ENCODE results near the gene FGF13. TPM values are rescaled to one million over a fixed set of nuclear protein-coding genes. Genes with fewer than 3 reads are reported as not detected.

The FGF13 gene
- total RNA-seq (0.20 and 0.23 TPM in 2 replicates), polyA plus RNA-seq (0.03 and 0.07 TPM in 2 replicates), polyA minus RNA-seq (0.19 TPM in 1 of 2 replicates, not detected in the other), Bru-seq, nascent RNA (percentile 16 among the genes with signal in this experiment), BruChase-seq, experiment 1, labeled RNA remaining after a 6-hour chase (percentile 17 among the genes with signal in this experiment), BruChase-seq, experiment 2, labeled RNA remaining after a 2-hour chase (percentile 27 among the genes with signal in this experiment)
- 0.11 and 0.19 TPM in 2 replicates for polyA plus RNA-seq (2011; cell fraction: cytosol; rRNA removed)
- 0.05 TPM in 1 of 2 replicates, not detected in the other for polyA plus RNA-seq (2011; cell fraction: nucleus; rRNA removed)
- polyA plus RNA-seq (2012) = not detected in 2 replicates
- 1.6 TPM for polyA minus RNA-seq (2011; cell fraction: cytosol; rRNA and poly(A)+ RNA removed)
- 0.05 TPM in 1 of 2 replicates, not detected in the other for polyA minus RNA-seq (2011; cell fraction: nucleus; rRNA and poly(A)+ RNA removed)
- long read RNA-seq = 0 reads

DNA sequence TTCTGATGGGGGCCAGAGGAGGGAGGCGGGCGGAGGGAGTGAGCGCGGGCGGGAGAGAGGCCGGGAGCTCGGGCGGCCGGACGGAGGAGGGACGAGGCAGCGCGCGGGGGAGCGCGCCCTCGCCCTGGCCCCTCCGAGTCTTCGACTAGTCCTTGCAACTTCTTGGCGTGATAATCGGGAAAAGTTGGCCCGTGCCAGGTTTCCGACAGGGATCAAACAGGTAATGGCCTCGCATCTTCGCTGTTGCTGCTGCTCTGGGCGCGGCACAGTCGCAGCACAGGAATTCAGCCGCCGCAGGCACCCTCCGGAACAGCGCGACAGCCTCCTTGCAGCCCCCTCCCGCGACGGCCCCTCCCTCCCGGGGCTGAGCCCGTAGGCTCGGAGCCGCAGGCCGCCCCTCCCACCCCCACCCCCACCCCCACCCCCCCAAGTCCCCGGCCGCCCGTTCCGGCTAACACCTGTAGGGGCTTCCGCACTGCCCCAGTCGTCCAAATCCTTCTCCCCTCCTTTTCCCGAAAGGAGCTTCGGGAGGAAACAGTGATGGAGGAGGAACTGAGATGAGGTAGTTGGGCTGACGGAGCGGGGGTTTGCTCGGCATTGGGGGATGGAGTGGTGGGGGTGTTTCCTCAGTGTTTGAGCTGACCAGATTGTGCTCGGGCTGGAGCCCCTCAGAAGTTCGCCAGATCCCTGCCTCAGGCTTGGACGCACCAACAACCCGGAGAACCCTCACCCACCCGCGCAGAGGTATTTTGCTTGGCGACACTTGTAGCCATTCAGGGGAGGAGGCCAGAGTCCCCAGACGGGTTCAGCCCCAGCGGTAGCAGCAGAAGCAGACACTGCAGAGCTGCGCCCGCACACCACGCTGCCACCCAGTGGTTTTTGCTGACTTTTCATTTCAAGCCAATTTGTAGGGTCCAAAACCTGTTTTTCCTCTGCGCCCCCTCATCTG, at the start of gene FGF13:
Gene FGF13 (minus strand): TSS at position 319 of the 949 bp plus-strand sequence. CDS start 714 bp downstream, outside the sequence.
- BruUV-seq (replicated peaks) = no TSS peak
- CTCF ChIA-PET = no interaction called here
- no peaks in the 10 kb centered on the region for H3K9me1 ChIP-seq (replicated peaks; ENCODE audit: control insufficient read depth, extremely low read depth, insufficient read depth, low read length)
- no peaks in the 10 kb centered on the region for H4K20me1 ChIP-seq (replicated peaks; ENCODE audit: control insufficient read depth, extremely low read depth, insufficient read depth, low read length)
- TF ChIP-seq, protein P1, sequence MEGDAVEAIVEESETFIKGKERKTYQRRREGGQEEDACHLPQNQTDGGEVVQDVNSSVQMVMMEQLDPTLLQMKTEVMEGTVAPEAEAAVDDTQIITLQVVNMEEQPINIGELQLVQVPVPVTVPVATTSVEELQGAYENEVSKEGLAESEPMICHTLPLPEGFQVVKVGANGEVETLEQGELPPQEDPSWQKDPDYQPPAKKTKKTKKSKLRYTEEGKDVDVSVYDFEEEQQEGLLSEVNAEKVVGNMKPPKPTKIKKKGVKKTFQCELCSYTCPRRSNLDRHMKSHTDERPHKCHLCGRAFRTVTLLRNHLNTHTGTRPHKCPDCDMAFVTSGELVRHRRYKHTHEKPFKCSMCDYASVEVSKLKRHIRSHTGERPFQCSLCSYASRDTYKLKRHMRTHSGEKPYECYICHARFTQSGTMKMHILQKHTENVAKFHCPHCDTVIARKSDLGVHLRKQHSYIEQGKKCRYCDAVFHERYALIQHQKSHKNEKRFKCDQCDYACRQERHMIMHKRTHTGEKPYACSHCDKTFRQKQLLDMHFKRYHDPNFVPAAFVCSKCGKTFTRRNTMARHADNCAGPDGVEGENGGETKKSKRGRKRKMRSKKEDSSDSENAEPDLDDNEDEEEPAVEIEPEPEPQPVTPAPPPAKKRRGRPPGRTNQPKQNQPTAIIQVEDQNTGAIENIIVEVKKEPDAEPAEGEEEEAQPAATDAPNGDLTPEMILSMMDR (IDR thresholded peaks at IDR 0.05; ENCODE audit: extremely low read depth in 1 of 2, insufficient read depth in 1 of 2, low read depth in 1 of 2, low read length in 2 of 2) = no peak
- TF ChIP-seq, protein P2, sequence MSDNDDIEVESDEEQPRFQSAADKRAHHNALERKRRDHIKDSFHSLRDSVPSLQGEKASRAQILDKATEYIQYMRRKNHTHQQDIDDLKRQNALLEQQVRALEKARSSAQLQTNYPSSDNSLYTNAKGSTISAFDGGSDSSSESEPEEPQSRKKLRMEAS (IDR thresholded peaks at IDR 0.05; ENCODE audit: insufficient read depth, insufficient read length) = no peak
- no peak for TF ChIP-seq MYC (IDR thresholded peaks at IDR 0.05; ENCODE audit: low read depth, low read length)
- intact Hi-C loops (cut with micrococcal nuclease) (no loop called here), dilution Hi-C loops (cut with MboI; ENCODE audit: extremely low pct_ligation_motif_present, low sequenced_read_pairs) (no loop called here)
- no peaks in the 10 kb centered on the region for H3K4me1 ChIP-seq (ENCODE audit: control insufficient read depth, extremely low read depth, insufficient read depth, low read length)
- DNase-seq (ENCODE audit: low read depth, low spot score) (no peak), FAIRE-seq (no peak)
- H2AFZ ChIP-seq (ENCODE audit: low read depth, low read length) = no peak within 1 kb of the TSS
- no peaks in the 10 kb centered on the region for H3K79me2 ChIP-seq (ENCODE audit: control insufficient read depth, insufficient read depth, low read length)
- POLR2A ChIA-PET = no interaction called here
- no peaks in the 10 kb centered on the region for H3K9me3 ChIP-seq (replicated peaks; ENCODE audit: control insufficient read depth, insufficient read depth, low read length)
- peaks cover 5 to 7% of the 10 kb centered on the region in 2 experiments for H3K27me3 ChIP-seq (ENCODE audit: control insufficient read depth in 2 of 2, insufficient read depth in 2 of 2, low read length in 2 of 2)
- no peak within 1 kb of the TSS for H3K27ac ChIP-seq (ENCODE audit: insufficient read depth, low read depth, low read length)
- H3K4me3 ChIP-seq (replicated peaks in 1 of 3; ENCODE audit: insufficient read depth in 1 of 3, low read depth in 1 of 3, low read length in 3 of 3) = no peak within 1 kb of the TSS
- H3K4me2 ChIP-seq (ENCODE audit: insufficient read depth, low read length) = no peak within 1 kb of the TSS
- H3K36me3 ChIP-seq (ENCODE audit: control insufficient read depth in 2 of 2, extremely low read depth in 1 of 2, insufficient read depth in 2 of 2, low read length in 2 of 2) = no peaks in the 10 kb centered on the region
- H3K9ac ChIP-seq (replicated peaks; ENCODE audit: extremely low read depth, insufficient read depth, low read length) = no peak within 1 kb of the TSS
